Measurements from ENCODE around the gene PLD4.

Gene PLD4

GRCh38 chr14:104974665-104975390 lies 50.1 kb downstream of the PLD4 start:
- no peak for DNase-seq (ENCODE audit: low read depth in 1 of 2, low spot score in 1 of 2)
- TF ChIP-seq, protein P1, sequence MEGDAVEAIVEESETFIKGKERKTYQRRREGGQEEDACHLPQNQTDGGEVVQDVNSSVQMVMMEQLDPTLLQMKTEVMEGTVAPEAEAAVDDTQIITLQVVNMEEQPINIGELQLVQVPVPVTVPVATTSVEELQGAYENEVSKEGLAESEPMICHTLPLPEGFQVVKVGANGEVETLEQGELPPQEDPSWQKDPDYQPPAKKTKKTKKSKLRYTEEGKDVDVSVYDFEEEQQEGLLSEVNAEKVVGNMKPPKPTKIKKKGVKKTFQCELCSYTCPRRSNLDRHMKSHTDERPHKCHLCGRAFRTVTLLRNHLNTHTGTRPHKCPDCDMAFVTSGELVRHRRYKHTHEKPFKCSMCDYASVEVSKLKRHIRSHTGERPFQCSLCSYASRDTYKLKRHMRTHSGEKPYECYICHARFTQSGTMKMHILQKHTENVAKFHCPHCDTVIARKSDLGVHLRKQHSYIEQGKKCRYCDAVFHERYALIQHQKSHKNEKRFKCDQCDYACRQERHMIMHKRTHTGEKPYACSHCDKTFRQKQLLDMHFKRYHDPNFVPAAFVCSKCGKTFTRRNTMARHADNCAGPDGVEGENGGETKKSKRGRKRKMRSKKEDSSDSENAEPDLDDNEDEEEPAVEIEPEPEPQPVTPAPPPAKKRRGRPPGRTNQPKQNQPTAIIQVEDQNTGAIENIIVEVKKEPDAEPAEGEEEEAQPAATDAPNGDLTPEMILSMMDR (IDR thresholded peaks at IDR 0.05; ENCODE audit: insufficient read depth, low read length), result no peak
- no peak for TF ChIP-seq SPI1 (IDR thresholded peaks at IDR 0.05; ENCODE audit: borderline replicate concordance, low read depth)
- no peak for TF ChIP-seq REST (IDR thresholded peaks at IDR 0.05; ENCODE audit: insufficient replicate concordance, low read depth)
- TF ChIP-seq POLR2AphosphoS5 (IDR thresholded peaks at IDR 0.05; ENCODE audit: low read depth), result no peak
- no peak for TF ChIP-seq GABPA (IDR thresholded peaks at IDR 0.05; ENCODE audit: low read depth)
- Histone ChIP-seq H3K27ac (replicated peaks) (no peak overlapping the region), H3K27me3 (ENCODE audit: insufficient read depth, poor library complexity, severe bottlenecking) (peaks cover 20% of the 10 kb centered on the region), H3K4me3 (replicated peaks; ENCODE audit: insufficient read depth, low read length) (no peak overlapping the region)

DNA sequence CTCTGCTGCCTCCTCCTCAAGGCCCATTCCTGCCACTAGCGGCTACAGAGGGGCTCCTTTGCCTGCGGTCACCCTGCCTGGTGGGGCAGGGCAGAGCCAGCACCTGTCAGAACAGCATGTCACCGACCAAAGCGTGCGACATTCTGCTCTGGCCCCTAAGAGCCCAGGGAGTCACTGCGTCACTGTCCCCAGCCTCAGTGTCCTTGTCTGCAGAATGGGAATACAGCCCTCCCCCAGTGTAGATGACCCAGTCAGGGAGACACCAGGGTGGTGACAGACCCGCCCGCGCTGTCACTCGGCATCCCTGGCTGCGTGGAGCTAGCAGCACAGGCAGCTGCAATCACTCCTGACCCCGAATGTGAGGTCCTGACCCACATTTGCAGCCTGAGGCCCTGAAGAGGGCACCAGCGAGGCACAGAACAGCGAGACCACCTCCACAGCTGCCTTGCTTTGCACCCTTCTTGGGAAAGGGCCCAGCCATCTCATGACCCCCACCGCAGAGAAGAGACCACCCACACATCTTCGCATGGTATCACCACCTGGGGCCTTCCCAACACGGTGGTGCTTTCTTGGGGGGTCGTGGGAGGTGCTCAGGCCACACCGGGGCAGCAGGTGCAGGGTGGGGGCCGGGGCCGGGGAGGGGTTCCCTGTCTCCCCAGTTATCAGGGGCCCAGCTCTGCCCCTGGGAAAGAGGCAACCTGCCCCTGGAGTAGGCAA lies 51.0 kb downstream of the PLD4 start:
- H3K27ac ChIP-seq (replicated peaks), result no peak overlapping the region
- H3K4me3 ChIP-seq (replicated peaks; ENCODE audit: insufficient read depth, low read length), result no peak overlapping the region
- H3K27me3 ChIP-seq (ENCODE audit: insufficient read depth, poor library complexity, severe bottlenecking), result peaks cover 17% of the 10 kb centered on the region
- TF ChIP-seq SPI1 (IDR thresholded peaks at IDR 0.05; ENCODE audit: borderline replicate concordance, low read depth) (no peak), GABPA (IDR thresholded peaks at IDR 0.05; ENCODE audit: low read depth) (no peak), REST (IDR thresholded peaks at IDR 0.05; ENCODE audit: insufficient replicate concordance, low read depth) (no peak), POLR2AphosphoS5 (IDR thresholded peaks at IDR 0.05; ENCODE audit: low read depth) (no peak)
- TF ChIP-seq, protein P1 (IDR thresholded peaks at IDR 0.05; ENCODE audit: insufficient read depth, low read length), result no peak
- peak in 1 of 2 experiments; percentile 10 for DNase-seq (ENCODE audit: low read depth in 1 of 2, low spot score in 1 of 2)

DNA sequence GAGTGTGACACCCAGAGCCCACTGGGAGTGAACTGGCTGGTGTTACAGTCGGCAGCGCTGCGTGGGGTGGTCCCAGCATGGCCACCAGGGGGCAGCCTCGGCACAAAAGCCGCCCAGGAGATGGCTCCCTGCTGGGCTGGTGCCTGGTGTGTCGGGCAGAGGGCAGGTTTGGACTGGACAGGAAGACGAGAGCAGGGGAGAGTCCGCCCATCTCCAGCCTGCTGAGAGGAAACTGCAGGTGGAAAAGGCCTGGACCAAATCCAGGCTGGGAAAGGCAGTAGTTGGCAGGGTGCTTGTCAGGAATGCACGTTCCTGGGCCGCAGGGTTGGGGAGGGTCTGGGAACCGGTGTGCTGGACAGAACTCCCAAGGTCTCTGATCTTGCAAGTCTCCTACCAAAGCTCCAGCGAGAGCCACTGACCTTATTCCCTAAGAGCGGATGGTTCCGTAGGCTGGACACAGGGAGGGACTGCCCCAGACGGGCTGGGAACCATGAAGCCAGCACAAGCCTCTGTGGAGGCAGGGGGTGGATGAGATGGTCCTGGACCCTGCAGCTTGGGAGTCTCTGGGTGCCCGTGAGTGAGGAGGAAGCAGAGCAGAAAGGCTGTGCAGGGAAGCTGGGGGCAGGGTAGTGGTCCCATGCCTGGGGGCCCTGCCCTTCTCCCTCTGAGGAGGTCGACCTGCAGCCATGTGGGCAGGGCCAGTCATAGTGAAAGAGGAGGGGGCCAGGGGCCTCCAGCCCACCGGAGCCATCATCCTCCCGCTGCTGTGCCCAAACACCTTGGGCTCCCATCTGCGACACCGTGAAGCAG lies 51.7 kb downstream of the PLD4 start:
- DNase-seq (ENCODE audit: low read depth in 1 of 2, low spot score in 1 of 2), result peak; percentile 60 to 80
- TF ChIP-seq, protein P1 (IDR thresholded peaks at IDR 0.05; ENCODE audit: insufficient read depth, low read length), result peak; percentile 94
- TF ChIP-seq POLR2AphosphoS5 (IDR thresholded peaks at IDR 0.05; ENCODE audit: low read depth), result no peak
- Histone ChIP-seq H3K27ac (replicated peaks) (no peak overlapping the region), H3K4me3 (replicated peaks; ENCODE audit: insufficient read depth, low read length) (no peak overlapping the region), H3K27me3 (ENCODE audit: insufficient read depth, poor library complexity, severe bottlenecking) (peaks cover 17% of the 10 kb centered on the region)
